DOHH2 (cell line): ENCODE measurements around the gene FAM228B.
"Not testable (repeated sequence)": the region's sequence is repeated elsewhere in the genome, so short reads cannot be mapped to it uniquely, and the experiment has no call there.

Experiments used
- H3F3A ChIP-seq: fragments of 200-600 bp; sonication (generic), shearing (Covaris generic); 2 replicates; pipeline ENCODE4 v1.6.0; 2016; ENCODE audit warnings: antibody characterized with exemption, mild to moderate bottlenecking; ENCODE audit not compliant: control insufficient read depth, insufficient read depth
- H3K27ac ChIP-seq: fragments of 200-600 bp; sonication (generic); 2 replicates; pipeline ENCODE4 v1.5.1; 2014; ENCODE audit warnings: low read depth, mild to moderate bottlenecking, low read length, moderate library complexity
- H3K27me3 ChIP-seq: fragments of 200-600 bp; sonication (generic); 2 replicates; pipeline ENCODE4 v1.6.1; 2014; ENCODE audit warnings: mild to moderate bottlenecking, low read length, mixed read lengths; ENCODE audit not compliant: control insufficient read depth
- H3K36me3 ChIP-seq: fragments of 200-600 bp; sonication (generic); 2 replicates; pipeline ENCODE4 v1.6.1; 2014; ENCODE audit warnings: mild to moderate bottlenecking, low read length, moderate library complexity, mixed read lengths; ENCODE audit not compliant: control insufficient read depth
- H3K4me1 ChIP-seq: fragments of 200-600 bp; sonication (generic); 2 replicates; pipeline ENCODE4 v1.6.1; 2014; ENCODE audit warnings: mild to moderate bottlenecking, low read length, mixed read lengths; ENCODE audit not compliant: control insufficient read depth
- H3K4me2 ChIP-seq: fragments of 200-600 bp; sonication (generic); 2 replicates; pipeline ENCODE4 v1.6.0; 2014; ENCODE audit warnings: mild to moderate bottlenecking, low read length, moderate library complexity
- H3K4me3 ChIP-seq: fragments of 200-600 bp; sonication (generic); 2 replicates; pipeline ENCODE4 v1.5.1; 2014; ENCODE audit warnings: mild to moderate bottlenecking, low read length, mixed read lengths
- H3K79me2 ChIP-seq: fragments of 200-600 bp; sonication (generic); 2 replicates; pipeline ENCODE4 v1.6.1; 2014; ENCODE audit warnings: mild to moderate bottlenecking, low read length, mixed read lengths; ENCODE audit not compliant: control insufficient read depth
- H3K9me2 ChIP-seq: fragments of 200-600 bp; sonication (generic); replicated peaks from 2 replicates; pipeline ENCODE4 v1.6.1; 2014; ENCODE audit warnings: mild to moderate bottlenecking, low read length, mixed read lengths; ENCODE audit not compliant: control insufficient read depth
- H3K9me3 ChIP-seq: fragments of 200-600 bp; sonication (generic); 2 replicates; pipeline ENCODE4 v1.6.1; 2014; ENCODE audit warnings: antibody characterized with exemption, low read length, mixed read lengths; ENCODE audit not compliant: control insufficient read depth, insufficient read depth
- H4K20me1 ChIP-seq: fragments of 200-600 bp; sonication (generic); 2 replicates; pipeline ENCODE4 v1.6.0; 2014; ENCODE audit warnings: low read depth, mild to moderate bottlenecking, antibody characterized with exemption, low read length, moderate library complexity; ENCODE audit not compliant: control insufficient read depth, insufficient read depth
- EZH2phosphoT487 ChIP-seq: fragments of 200-600 bp; sonication (generic); IDR thresholded peaks from 2 replicates; pipeline ENCODE4 v1.6.1; 2017; ENCODE audit warnings: borderline replicate concordance, mild to moderate bottlenecking, antibody characterized with exemption, low read length, moderate library complexity, mixed read lengths
- TF ChIP-seq, protein P1 (sequence below): fragments of 200-600 bp; sonication (generic); IDR thresholded peaks from one replicate; pipeline ENCODE4 v1.5.1; 2014; ENCODE audit warnings: antibody characterized with exemption, mild to moderate bottlenecking, low read depth, low read length; ENCODE audit not compliant: poor library complexity, severe bottlenecking

Gene FAM228B

GRCh38 chr2:24107336-24107735, 15.9 kb upstream of the FAM228B start:
- H3K79me2 ChIP-seq = no peaks in the 10 kb centered on the region
- no peak overlapping the region for H3K4me3 ChIP-seq
- no peak overlapping the region for H3K4me2 ChIP-seq
- H3K4me1 ChIP-seq = peaks cover 22% of the 10 kb centered on the region
- H3K27ac ChIP-seq = no peak overlapping the region
- H3K9me3 ChIP-seq = 0 out of 2 replicates have a peak, but pooled peaks cover 4% of the 10 kb centered on the region
- H4K20me1 ChIP-seq = no peaks in the 10 kb centered on the region
- TF ChIP-seq EZH2phosphoT487 = no peak
- TF ChIP-seq, protein P1, sequence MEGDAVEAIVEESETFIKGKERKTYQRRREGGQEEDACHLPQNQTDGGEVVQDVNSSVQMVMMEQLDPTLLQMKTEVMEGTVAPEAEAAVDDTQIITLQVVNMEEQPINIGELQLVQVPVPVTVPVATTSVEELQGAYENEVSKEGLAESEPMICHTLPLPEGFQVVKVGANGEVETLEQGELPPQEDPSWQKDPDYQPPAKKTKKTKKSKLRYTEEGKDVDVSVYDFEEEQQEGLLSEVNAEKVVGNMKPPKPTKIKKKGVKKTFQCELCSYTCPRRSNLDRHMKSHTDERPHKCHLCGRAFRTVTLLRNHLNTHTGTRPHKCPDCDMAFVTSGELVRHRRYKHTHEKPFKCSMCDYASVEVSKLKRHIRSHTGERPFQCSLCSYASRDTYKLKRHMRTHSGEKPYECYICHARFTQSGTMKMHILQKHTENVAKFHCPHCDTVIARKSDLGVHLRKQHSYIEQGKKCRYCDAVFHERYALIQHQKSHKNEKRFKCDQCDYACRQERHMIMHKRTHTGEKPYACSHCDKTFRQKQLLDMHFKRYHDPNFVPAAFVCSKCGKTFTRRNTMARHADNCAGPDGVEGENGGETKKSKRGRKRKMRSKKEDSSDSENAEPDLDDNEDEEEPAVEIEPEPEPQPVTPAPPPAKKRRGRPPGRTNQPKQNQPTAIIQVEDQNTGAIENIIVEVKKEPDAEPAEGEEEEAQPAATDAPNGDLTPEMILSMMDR = no peak
- no peaks in the 10 kb centered on the region for H3K27me3 ChIP-seq
- no peaks in the 10 kb centered on the region for H3F3A ChIP-seq
- no peaks in the 10 kb centered on the region for H3K36me3 ChIP-seq
- no peaks in the 10 kb centered on the region for H3K9me2 ChIP-seq

GRCh38 chr2:24109431-24109830, 13.8 kb upstream of the FAM228B start:
- not testable (repeated sequence) for H3K27ac ChIP-seq, H4K20me1 ChIP-seq, H3F3A ChIP-seq, H3K9me3 ChIP-seq, H3K79me2 ChIP-seq, H3K4me3 ChIP-seq, H3K9me2 ChIP-seq, H3K27me3 ChIP-seq, H3K4me2 ChIP-seq, H3K36me3 ChIP-seq
- peaks cover 13% of the 10 kb centered on the region for H3K4me1 ChIP-seq

DNA sequence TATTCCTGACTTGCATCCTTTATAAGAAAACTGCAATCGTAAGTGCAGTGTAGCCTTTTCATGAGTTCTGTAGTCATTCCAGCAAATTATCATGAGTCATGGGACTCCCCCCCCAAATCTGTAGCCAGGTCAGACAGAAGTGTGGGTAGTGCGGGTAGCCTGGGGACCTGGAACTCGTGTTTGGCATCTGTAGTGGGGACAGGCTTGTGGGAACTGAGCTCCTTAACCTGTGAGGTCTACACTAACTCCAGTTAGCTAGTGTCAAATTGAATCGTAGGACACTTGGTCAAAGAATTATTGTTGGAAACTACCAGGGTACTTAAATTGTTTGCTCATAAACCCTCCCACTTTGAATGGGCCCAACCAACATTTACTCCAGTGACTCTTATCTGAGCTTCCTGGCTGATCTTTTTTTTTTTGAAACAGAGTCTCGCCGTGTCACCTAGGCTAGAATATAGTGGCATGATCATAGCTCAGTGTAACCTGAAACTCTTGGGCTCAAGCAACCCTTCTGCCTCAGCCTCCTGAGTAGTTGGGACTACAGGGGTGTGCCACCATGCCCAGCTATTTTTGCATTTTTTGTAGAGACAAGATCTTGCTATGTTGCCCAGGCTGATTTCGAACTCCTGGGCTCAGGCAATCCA, 12.5 kb upstream of the FAM228B start:
- Histone ChIP-seq H3K9me3 (0 out of 2 replicates have a peak, but pooled peaks cover 4% of the 10 kb centered on the region), H3K27me3 (no peaks in the 10 kb centered on the region), H3K9me2 (no peaks in the 10 kb centered on the region), H3K4me3 (no peak overlapping the region), H4K20me1 (no peaks in the 10 kb centered on the region), H3K36me3 (no peaks in the 10 kb centered on the region; the same call in 1 of the 2 replicates), H3K27ac (no peak overlapping the region), H3K79me2 (no peaks in the 10 kb centered on the region), H3F3A (no peaks in the 10 kb centered on the region), H3K4me1 (no peaks in the 10 kb centered on the region), H3K4me2 (no peak overlapping the region)
- TF ChIP-seq, protein P1 = no peak
- no peak for TF ChIP-seq EZH2phosphoT487

DNA sequence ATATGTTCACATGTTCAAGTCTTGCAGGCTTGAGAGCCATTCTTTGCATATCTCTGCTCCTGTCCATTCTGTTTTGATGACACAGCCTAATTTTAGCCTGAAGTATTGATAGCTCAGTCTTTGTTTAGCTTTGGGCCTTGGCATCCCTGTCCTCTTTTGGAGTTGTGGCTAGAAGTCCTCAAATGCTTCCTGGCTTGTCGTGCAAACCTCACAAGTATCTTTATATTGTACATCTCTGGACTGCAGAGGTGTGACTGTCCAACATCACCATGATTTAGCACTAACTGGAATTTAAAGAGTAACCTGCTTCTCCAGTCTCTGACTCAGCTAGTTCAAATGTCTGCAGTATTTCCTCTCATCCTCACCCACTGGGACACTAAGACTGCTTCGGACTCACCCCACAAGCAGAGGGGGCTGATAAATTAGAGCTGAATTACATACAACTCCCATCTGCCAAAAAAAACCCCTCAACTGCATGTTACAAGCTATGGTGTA, 11.8 kb upstream of the FAM228B start:
- H3K9me2 ChIP-seq = no peaks in the 10 kb centered on the region
- no peak for TF ChIP-seq EZH2phosphoT487
- TF ChIP-seq, protein P1 = no peak
- no peaks in the 10 kb centered on the region for H4K20me1 ChIP-seq
- no peak overlapping the region for H3K27ac ChIP-seq
- H3K4me1 ChIP-seq = no peaks in the 10 kb centered on the region
- no peaks in the 10 kb centered on the region for H3F3A ChIP-seq
- H3K4me3 ChIP-seq = no peak overlapping the region
- H3K27me3 ChIP-seq = no peaks in the 10 kb centered on the region
- 0 out of 2 replicates have a peak, but pooled peaks cover 4% of the 10 kb centered on the region for H3K9me3 ChIP-seq
- H3K36me3 ChIP-seq = no peaks in the 10 kb centered on the region; the same call in 1 of the 2 replicates
- H3K4me2 ChIP-seq = no peak overlapping the region
- H3K79me2 ChIP-seq = no peaks in the 10 kb centered on the region
